Peyer's patch (tissue), 4 donors: ENCODE data around the gene ZDHHC8. TPM values are rescaled to one million over a fixed set of nuclear protein-coding genes. Genes with fewer than 3 reads are reported as not detected.
"Not testable (repeated sequence)": the region's sequence is repeated elsewhere in the genome, so short reads cannot be mapped to it uniquely, and the experiment has no call there.

Source experiments
- DNase-seq, 3 donors: peaks; one replicate each; pipeline ENCODE4 v3.0.0-alpha.2; 2017 to 2019
- H3K27ac ChIP-seq, 4 donors: fragments of 200-600 bp; sonication (generic); one replicate each; pipeline ENCODE4 v1.5.1; 2016 to 2019
- H3K27me3 ChIP-seq, 2 donors: fragments of 200-600 bp; sonication (generic); one replicate each; pipeline ENCODE4 v1.5.1; 2019
- H3K36me3 ChIP-seq, 3 donors: fragments of 200-600 bp; sonication (generic); one replicate each; pipeline ENCODE4 v1.5.1; 2016 to 2019
- H3K4me1 ChIP-seq, 4 donors: fragments of 200-600 bp; sonication (generic); one replicate each; pipeline ENCODE4 v1.5.1; 2016 to 2019
- H3K4me3 ChIP-seq, 4 donors: fragments of 200-600 bp; sonication (generic); 1 replicate in 3 of 4; 2 replicates in 1 of 4; pipeline ENCODE4 v1.5.1; 2016 to 2019; ENCODE audit warnings: mild to moderate bottlenecking in 1 of 4
- H3K9me3 ChIP-seq, 4 donors: fragments of 200-600 bp; sonication (generic); one replicate each; pipeline ENCODE4 v1.5.1; 2016 to 2019; ENCODE audit warnings: mild to moderate bottlenecking in 1 of 4
- CTCF ChIP-seq, 6 experiments: fragments of 450-650 bp in 4 of 6; fragments of 200-600 bp in 2 of 6; sonication (generic) in 1 of 6; IDR thresholded peaks; one replicate each; pipeline ENCODE4 v1.5.1; 2017 to 2019; ENCODE audit warnings: antibody characterized with exemption in 6 of 6, mild to moderate bottlenecking in 3 of 6, moderate library complexity in 1 of 6
- POLR2A ChIP-seq, 2 donors: fragments of 450-650 bp; IDR thresholded peaks; one replicate each; pipeline ENCODE4 v1.5.1; 2017; ENCODE audit warnings: antibody characterized with exemption in 2 of 2, mild to moderate bottlenecking in 2 of 2, moderate library complexity in 2 of 2
- total RNA-seq, 4 donors: library from RNA; depleted of rRNA; stranded (reverse); fragments of >200 nt; gene quantifications; one replicate each; pipeline ENCODE4 v1.1.0, GENCODE V29; 2016

The ZDHHC8 gene
- total RNA-seq, 4 donors from 2014 or later: 4.1 to 37.0 (median 22.6) TPM

GRCh38 chr22:20158391-20159036 lies 26.9 kb downstream of the ZDHHC8 start:
- no peaks in the 10 kb centered on the region for H3K36me3 ChIP-seq
- TF ChIP-seq CTCF (IDR thresholded peaks at IDR 0.05) (no peak), POLR2A (IDR thresholded peaks at IDR 0.05) (no peak)
- no peaks in the 10 kb centered on the region for H3K4me1 ChIP-seq
- no peaks in the 10 kb centered on the region for H3K9me3 ChIP-seq
- H3K27me3 ChIP-seq: no peaks in the 10 kb centered on the region
- no peak for DNase-seq
- H3K27ac ChIP-seq: no peak overlapping the region
- H3K4me3 ChIP-seq: no peak overlapping the region

- no peaks in the 10 kb centered on the region for H3K4me1 ChIP-seq
- H3K27ac ChIP-seq: no peak overlapping the region
- no peaks in the 10 kb centered on the region for H3K36me3 ChIP-seq
- no peak overlapping the region for H3K4me3 ChIP-seq
- DNase-seq: no peak
- H3K9me3 ChIP-seq: no peaks in the 10 kb centered on the region
- no peaks in the 10 kb centered on the region for H3K27me3 ChIP-seq
- TF ChIP-seq CTCF (IDR thresholded peaks at IDR 0.05) (no peak), POLR2A (IDR thresholded peaks at IDR 0.05) (no peak)
Measured at GRCh38 chr22:20159076-20159475, 27.5 kb downstream of the ZDHHC8 start.

GRCh38 chr22:20159531-20159930 lies 27.9 kb downstream of the ZDHHC8 start:
- not testable (repeated sequence) for H3K27ac ChIP-seq, H3K36me3 ChIP-seq, H3K4me1 ChIP-seq, H3K9me3 ChIP-seq, H3K27me3 ChIP-seq, DNase-seq, H3K4me3 ChIP-seq

- Histone ChIP-seq H3K4me3 (no peak overlapping the region), H3K9me3 (no peaks in the 10 kb centered on the region), H3K4me1 (no peaks in the 10 kb centered on the region), H3K27me3 (no peaks in the 10 kb centered on the region), H3K27ac (no peak overlapping the region), H3K36me3 (no peaks in the 10 kb centered on the region)
- no peak for DNase-seq
- TF ChIP-seq POLR2A (IDR thresholded peaks at IDR 0.05) (no peak), CTCF (IDR thresholded peaks at IDR 0.05) (no peak)
Measured at GRCh38 chr22:20160041-20160440, 28.4 kb downstream of the ZDHHC8 start.

- Histone ChIP-seq H3K36me3 (no peaks in the 10 kb centered on the region), H3K9me3 (no peaks in the 10 kb centered on the region), H3K27me3 (no peaks in the 10 kb centered on the region), H3K4me1 (no peaks in the 10 kb centered on the region), H3K4me3 (no peak overlapping the region), H3K27ac (no peak overlapping the region)
- no peak for DNase-seq
- no peak for TF ChIP-seq POLR2A (IDR thresholded peaks at IDR 0.05)
- TF ChIP-seq CTCF (IDR thresholded peaks at IDR 0.05): no peak
Measured at GRCh38 chr22:20164863-20165262, 33.3 kb downstream of the ZDHHC8 start.

GRCh38 chr22:20165421-20165820 lies 33.8 kb downstream of the ZDHHC8 start:
- TF ChIP-seq POLR2A (IDR thresholded peaks at IDR 0.05) (no peak), CTCF (IDR thresholded peaks at IDR 0.05) (no peak)

More at GRCh38 chr22:20165421-20165820, 33.8 kb downstream of the ZDHHC8 start:
- no peaks in the 10 kb centered on the region for H3K9me3 ChIP-seq
- H3K27ac ChIP-seq: no peak overlapping the region
- H3K36me3 ChIP-seq: no peaks in the 10 kb centered on the region
- H3K4me3 ChIP-seq: no peak overlapping the region
- no peaks in the 10 kb centered on the region for H3K27me3 ChIP-seq
- H3K4me1 ChIP-seq: no peaks in the 10 kb centered on the region
- no peak for DNase-seq
